ENCODE data around the gene RNF175.
A peak's percentile ranks its signal among the peaks of the same experiment; 100 is the strongest.

RNF175 gene

DNA sequence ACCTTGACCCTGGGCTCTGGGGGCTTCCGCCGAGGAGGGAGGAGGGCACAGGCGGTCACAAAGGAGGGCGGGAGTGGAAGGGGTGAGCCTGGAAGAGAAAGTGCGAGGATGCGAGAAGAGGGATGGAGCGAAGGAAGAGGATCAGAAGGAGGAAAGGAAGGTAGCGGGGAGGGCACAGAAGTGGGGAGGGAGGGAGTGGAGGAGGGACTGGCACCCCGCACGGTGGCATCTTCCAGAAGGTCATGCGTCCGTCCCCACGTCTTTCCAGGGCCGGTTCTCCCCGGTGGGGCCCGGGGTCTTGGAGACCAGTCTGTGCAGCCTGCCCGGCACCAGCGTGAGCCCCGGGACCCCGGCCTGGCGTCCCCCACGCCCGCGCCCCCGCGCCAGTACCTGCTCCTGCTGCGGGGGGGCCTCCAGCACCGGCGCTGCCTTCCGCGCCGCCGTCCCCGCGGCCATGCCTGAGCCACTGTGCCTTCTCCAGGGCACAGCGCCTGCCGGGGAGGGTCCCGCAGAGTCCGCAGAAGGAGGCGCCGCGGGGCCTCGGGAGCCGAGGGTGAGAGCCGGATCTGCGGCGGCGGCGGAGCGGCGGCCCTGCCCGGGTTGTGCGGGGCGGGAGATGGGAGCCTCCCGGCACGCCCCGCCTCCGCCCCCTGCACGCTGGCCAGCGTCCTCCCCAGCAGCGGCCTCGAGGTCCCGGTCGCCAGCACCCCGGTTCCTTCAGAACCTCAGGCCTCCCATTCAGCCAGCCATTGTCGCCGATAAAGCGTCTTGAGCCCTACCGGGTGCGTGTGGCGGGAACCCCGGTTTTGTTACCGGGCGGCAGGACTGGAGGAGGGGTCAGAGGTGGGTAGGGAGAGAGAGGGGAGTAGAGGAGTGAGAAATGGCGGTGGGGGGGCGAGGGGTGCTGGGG is at the start of gene RNF175:
RNF175 (minus strand) TSS at position 618 of the 910 bp plus-strand sequence; CDS start at position 456, 162 bp downstream.
- no peaks in the 10 kb centered on the region for H3K36me3 Mint-ChIP-seq
- H3K27ac Mint-ChIP-seq = peak within 1 kb of the TSS; percentile 83
- H3K9me3 Mint-ChIP-seq = no peaks in the 10 kb centered on the region
- peaks cover 58% of the 10 kb centered on the region for H3K4me1 Mint-ChIP-seq
- peaks cover 2% of the 10 kb centered on the region for H3K27me3 Mint-ChIP-seq
- peak within 1 kb of the TSS; percentile 77 for H3K4me3 Mint-ChIP-seq

DNA sequence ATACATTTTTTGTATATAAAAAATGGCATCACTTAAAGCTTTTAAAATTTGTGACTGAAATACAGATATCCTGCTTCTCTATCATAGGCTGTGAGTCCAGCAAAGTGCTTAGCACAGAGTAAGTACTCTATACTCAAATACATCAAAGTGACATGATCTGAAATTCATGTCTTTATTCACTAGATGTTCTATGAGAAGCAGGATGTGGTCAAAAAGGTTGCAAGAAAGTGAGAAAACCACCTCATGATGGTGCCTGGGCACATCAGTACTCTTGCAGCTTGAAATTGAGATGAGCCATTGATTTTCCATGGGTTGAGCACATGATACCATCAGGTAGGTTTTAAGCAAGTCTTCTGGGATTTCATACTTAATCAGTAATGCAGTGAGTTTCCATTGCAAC is 49.5 kb upstream of the RNF175 start:
- Mint-ChIP-seq H3K27me3 (no peaks in the 10 kb centered on the region), H3K4me1 (peaks cover 30% of the 10 kb centered on the region), H3K9me3 (no peaks in the 10 kb centered on the region), H3K4me3 (peak overlapping the region; percentile 40), H3K27ac (peak overlapping the region; percentile 75), H3K36me3 (no peaks in the 10 kb centered on the region)

DNA sequence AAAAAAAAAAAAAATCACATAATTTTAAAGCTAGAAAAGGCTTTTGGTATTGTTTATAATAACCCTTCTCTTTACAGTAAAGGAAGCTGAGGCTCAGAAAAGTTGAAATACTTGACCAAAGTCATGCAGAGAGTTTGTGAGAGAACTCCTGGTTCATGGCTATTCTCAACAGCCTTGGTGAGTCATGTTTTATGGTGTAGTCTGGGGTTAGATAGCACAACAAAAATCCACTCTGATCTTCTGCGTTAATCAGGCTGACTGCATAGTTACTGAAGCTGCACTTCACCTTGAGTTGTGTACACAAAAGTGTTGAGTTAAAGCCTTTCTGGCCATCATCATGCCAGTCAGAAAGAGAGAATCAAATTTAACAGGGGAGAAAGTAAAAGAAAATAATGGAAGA is 48.4 kb upstream of the RNF175 start:
- no peaks in the 10 kb centered on the region for H3K9me3 Mint-ChIP-seq
- no peak overlapping the region for H3K4me3 Mint-ChIP-seq
- peaks cover 30% of the 10 kb centered on the region for H3K4me1 Mint-ChIP-seq
- no peak overlapping the region for H3K27ac Mint-ChIP-seq
- H3K36me3 Mint-ChIP-seq = no peaks in the 10 kb centered on the region
- H3K27me3 Mint-ChIP-seq = no peaks in the 10 kb centered on the region

DNA sequence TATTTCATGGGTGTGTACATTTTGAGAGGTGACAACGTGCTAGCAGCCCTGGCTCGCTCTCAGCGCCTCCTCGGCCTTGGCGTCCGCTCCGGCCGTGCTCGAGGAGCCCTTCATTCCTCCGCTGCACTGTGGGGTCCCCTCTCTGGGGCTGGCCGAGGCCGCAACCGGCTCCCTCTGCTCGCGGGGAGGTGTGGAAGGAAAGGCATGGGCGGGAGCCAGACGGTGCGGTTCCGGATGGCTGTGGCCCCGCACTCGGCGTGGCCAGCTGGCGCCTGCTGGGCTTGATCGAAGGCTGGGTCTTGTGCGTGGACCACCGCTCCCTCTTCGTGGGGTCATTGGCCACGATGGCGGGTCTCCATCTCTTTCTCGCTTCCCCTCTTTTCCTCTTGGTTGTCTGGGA is 46.2 kb upstream of the RNF175 start:
- Mint-ChIP-seq H3K36me3 (no peaks in the 10 kb centered on the region), H3K27ac (no peak overlapping the region), H3K27me3 (no peaks in the 10 kb centered on the region), H3K4me3 (no peak overlapping the region), H3K9me3 (no peaks in the 10 kb centered on the region), H3K4me1 (peaks cover 30% of the 10 kb centered on the region)

DNA sequence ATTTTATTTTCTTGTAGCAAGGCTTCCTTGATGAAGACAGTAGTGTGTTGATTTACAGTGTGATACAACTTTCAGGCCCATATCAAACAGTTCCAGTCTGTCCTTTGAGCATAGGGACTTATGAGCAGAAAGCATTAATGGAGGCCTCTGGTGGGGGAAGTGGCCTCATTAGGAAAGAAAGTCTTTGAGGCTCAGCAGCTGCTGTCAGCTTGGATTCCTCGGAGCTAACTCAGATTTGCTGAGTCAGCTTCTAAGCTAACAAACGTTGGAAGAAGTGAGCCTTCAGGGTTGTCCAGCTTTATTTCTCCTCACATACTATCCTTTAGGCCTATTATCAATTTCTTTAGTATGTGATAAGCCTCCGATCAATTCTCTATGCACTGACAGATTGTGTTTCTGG is 44.9 kb upstream of the RNF175 start:
- no peaks in the 10 kb centered on the region for H3K9me3 Mint-ChIP-seq

DNA sequence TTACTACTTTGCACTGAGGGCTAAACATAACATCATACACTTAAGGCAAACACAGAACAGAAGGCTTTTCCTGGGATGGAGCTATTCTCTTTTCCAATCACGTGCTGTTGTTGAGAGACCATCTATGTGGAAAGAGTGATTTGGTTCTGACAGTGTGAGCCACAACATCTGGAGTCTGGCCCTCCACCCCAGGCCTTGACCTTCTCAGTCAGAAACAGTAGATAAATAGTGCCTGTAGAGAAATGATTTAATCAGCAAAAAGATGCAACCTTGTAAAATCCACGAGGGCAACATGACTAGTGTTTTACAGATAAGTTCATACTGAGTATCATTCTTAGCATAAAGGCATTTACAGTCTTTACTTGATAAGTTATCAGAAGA is 39.9 kb upstream of the RNF175 start:
- peaks cover 2% of the 10 kb centered on the region for H3K36me3 Mint-ChIP-seq
- no peak overlapping the region for H3K4me3 Mint-ChIP-seq
- H3K27ac Mint-ChIP-seq = no peak overlapping the region
- no peaks in the 10 kb centered on the region for H3K9me3 Mint-ChIP-seq
- peaks cover 10% of the 10 kb centered on the region for H3K27me3 Mint-ChIP-seq
- no peaks in the 10 kb centered on the region for H3K4me1 Mint-ChIP-seq

More for the DNA sequence above, 44.9 kb upstream of the RNF175 start:
- Mint-ChIP-seq H3K4me3 (no peak overlapping the region), H3K27ac (no peak overlapping the region), H3K4me1 (peaks cover 21% of the 10 kb centered on the region), H3K27me3 (no peaks in the 10 kb centered on the region), H3K36me3 (no peaks in the 10 kb centered on the region)

DNA sequence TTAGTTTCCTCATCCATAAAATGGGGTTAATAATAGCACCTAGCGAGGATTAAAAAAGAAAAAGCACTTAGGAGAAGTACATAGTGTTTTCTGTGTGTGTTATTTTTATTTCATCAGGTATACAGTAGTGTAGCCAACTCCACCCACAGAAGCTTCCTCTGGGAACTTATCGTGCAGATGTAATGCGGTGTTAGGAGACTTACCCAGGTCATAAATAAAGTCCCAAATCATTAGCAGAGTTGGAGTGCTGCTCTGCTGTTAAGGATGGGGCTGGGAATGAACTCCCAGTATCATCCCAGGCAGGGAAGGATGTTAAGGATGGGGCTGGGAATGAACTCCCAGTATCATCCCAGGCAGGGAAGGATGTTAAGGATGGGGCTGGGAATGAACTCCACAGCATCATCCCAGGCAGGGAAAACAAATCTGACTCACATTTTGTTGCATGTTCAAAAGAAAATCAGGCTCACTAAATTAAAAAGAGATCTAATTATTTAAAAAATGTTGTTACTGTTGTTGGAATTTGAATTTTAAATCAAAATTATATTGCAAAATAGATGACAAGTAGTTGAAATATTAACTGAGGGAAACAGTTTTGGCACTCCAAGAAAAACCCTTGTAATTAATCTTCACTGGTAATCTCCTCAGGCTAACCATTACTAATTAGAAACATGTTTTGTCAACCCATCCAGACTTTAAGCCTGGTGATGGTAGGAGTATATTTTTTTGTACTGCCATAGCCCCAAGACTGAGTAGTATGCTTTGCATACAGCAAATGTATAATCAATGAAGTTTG is 39.3 kb upstream of the RNF175 start:
- Mint-ChIP-seq H3K9me3 (no peaks in the 10 kb centered on the region), H3K4me3 (no peak overlapping the region), H3K36me3 (peaks cover 2% of the 10 kb centered on the region), H3K4me1 (no peaks in the 10 kb centered on the region), H3K27me3 (peaks cover 16% of the 10 kb centered on the region), H3K27ac (no peak overlapping the region)

DNA sequence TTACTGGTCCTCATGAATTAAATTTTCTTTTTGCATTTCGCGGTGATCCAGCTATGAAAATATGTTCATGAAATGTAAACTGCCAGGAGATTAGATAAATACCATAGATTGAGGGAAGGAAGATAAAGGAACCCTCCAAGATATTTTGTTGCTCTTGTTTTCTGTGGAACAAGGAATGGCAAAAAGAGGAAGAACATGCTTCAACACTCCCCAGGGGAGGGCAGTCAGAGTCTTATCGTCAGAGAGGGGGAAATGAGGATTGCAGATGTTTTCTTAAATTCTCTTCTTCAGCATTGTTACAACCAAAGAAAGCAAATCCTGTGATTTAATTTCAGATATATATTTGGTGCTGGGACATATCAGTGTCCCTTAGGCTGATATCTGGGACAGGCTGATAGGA is 38.6 kb upstream of the RNF175 start:
- Mint-ChIP-seq H3K27me3 (peaks cover 19% of the 10 kb centered on the region), H3K9me3 (no peaks in the 10 kb centered on the region), H3K4me3 (no peak overlapping the region), H3K4me1 (no peaks in the 10 kb centered on the region), H3K36me3 (peaks cover 2% of the 10 kb centered on the region), H3K27ac (no peak overlapping the region)

DNA sequence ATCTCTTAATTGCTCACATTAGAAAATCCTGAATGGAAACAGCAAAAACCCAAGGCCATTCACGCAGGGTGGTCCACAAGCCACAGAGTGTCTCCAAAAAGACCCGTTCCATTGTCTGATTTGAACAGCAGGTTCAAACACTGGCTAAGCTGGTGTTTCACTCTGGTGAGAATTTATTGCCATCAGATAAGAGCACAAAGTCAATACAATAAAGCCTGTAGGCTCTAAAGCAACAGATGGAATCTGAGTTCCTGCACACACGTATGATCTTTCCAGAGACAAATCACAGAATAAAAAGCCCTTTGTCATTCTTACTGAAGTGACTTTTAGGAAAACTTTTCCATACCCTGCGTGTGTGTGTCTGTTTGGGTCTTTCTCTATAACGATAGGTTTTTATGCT is 34.2 kb upstream of the RNF175 start:
- peaks cover 42% of the 10 kb centered on the region for H3K27me3 Mint-ChIP-seq
- H3K27ac Mint-ChIP-seq = peak overlapping the region; percentile 31
- H3K9me3 Mint-ChIP-seq = no peaks in the 10 kb centered on the region
- no peak overlapping the region for H3K4me3 Mint-ChIP-seq
- H3K4me1 Mint-ChIP-seq = peaks cover 30% of the 10 kb centered on the region
- peaks cover 2% of the 10 kb centered on the region for H3K36me3 Mint-ChIP-seq

DNA sequence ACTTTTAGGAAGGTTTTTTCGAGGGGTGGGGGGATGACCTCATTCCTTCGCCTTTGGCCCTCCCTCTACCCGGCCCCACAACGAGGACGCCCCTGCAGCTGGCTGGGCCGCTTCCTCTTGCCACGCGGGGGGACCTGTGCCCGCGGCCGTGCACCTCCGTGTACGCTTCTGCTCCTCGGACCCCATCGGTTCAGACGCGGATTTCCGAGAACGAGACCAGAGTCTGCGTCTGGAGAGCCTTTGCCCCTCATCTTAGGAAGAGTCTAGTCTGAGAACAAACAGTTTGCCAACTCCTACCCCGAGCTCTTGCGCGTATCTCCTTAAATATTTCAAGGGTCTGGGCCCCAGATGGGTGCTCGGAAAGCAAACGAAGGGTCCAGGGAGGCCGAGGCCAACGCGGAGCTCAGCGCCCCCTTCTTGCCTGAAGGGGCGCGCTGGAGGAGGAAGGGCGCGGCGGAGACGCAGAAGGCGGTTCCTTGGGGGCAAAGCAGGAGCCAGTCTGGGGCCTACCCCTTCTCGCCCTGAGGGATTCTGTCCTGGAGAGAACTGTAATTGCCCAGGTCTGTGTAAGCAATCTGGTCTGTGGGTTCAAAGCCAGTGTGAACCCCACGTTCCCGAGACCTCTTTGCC is 32.9 kb upstream of the RNF175 start:
- peak overlapping the region; percentile 79 for H3K4me3 Mint-ChIP-seq
- peaks cover 39% of the 10 kb centered on the region for H3K4me1 Mint-ChIP-seq
- H3K27me3 Mint-ChIP-seq = peaks cover 51% of the 10 kb centered on the region
- peak overlapping the region; percentile 35 for H3K27ac Mint-ChIP-seq
- peaks cover 2% of the 10 kb centered on the region for H3K36me3 Mint-ChIP-seq
- no peaks in the 10 kb centered on the region for H3K9me3 Mint-ChIP-seq

DNA sequence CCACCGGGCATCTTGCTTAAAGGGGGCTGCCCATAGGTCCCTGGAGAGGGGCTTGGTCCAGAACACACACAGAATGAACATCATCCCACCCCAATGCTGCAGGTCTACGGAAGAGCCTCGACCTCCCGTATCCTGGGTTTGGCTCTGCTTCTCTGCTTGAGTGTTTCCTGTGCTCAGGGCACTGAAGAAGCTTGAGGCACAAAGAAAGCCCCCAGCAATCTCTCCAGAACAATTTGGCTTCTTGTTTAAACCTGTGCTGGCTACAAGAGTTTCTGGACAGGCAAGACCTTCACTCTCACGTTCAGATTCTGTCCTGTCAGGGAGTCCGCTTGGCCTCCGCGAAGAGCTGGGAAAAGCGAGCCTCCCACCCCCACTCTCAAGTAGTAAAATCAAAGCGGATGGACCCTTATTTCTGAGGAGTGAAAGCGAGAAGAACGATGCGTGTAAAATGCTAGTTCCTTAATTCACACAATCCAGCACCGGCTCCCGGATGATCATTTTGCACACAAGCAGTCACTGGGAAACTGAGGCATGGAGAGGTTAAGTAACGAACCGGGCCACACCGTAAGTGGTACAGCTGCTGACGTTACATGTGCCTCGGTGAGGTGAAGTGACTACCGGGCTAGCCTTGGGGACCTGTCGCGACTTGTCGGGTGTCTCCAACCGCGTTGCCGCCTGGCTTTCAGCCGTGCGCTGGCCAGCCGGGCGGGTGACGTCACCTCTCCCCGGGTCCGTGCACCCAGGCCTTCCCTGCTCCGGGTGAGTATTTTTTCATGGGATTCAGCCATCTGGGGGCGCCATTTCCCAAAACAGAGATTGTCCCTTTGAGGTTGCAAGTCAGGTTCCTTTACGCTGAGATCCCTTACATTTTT is 32.2 kb upstream of the RNF175 start:
- H3K27ac Mint-ChIP-seq = peak overlapping the region; percentile 17
- peaks cover 41% of the 10 kb centered on the region for H3K4me1 Mint-ChIP-seq
- H3K9me3 Mint-ChIP-seq = no peaks in the 10 kb centered on the region
- peaks cover 2% of the 10 kb centered on the region for H3K36me3 Mint-ChIP-seq
- peaks cover 56% of the 10 kb centered on the region for H3K27me3 Mint-ChIP-seq
- H3K4me3 Mint-ChIP-seq = peak overlapping the region; percentile 79

DNA sequence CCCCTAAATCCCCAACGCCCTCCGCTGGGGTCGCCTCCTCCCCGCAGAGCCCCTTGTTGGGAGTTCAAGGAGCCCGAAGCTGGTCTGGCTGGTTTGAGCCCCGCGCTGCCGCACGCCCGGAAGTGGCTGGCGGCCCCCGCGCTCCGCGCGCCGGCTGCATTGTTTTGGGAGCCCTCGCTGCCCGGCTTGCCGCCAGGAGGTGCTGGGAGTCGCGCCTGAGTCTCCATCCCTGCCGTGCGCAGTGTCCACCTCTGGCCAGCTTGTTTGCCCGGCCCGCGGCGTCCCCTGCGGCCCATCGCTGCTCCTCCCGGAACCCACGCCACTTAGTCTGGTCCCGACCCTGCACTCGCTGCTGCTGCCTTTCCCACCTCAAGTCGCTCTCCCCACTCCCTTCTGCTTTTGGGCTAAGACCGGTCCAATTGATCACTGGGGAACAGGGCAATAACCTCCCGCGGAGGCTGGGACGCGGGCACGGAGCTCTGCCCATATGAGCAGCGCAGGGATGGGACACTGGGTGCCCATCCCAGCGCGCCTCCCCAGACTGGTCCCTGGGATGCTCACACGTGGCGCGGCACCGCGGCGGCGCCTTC is 31.2 kb upstream of the RNF175 start:
- peaks cover 41% of the 10 kb centered on the region for H3K4me1 Mint-ChIP-seq
- H3K27me3 Mint-ChIP-seq = peaks cover 59% of the 10 kb centered on the region
- H3K4me3 Mint-ChIP-seq = peak overlapping the region; percentile 79
- H3K9me3 Mint-ChIP-seq = no peaks in the 10 kb centered on the region
- H3K27ac Mint-ChIP-seq = no peak overlapping the region
- H3K36me3 Mint-ChIP-seq = peaks cover 2% of the 10 kb centered on the region

DNA sequence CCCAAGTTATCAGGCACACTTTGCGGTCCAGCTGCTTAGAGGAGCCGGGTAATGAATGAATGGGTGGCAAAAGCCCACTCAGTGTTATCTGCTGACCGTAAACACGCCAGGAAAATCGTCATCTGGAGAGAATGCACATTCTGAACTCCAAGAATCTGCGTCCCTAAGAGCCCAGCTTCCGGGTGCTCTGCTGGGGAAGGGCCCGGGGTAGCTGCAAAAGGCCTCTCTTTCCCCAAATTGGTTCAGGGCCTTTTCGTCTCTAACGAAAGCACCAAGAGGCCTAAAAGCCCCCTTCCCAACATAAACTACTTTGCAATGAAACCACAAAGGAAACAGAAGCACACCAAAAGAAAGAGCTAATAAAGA is 30.7 kb upstream of the RNF175 start:
- Mint-ChIP-seq H3K4me1 (peaks cover 41% of the 10 kb centered on the region), H3K27me3 (peaks cover 59% of the 10 kb centered on the region), H3K36me3 (peaks cover 2% of the 10 kb centered on the region), H3K4me3 (peak overlapping the region; percentile 38), H3K27ac (no peak overlapping the region), H3K9me3 (no peaks in the 10 kb centered on the region)

DNA sequence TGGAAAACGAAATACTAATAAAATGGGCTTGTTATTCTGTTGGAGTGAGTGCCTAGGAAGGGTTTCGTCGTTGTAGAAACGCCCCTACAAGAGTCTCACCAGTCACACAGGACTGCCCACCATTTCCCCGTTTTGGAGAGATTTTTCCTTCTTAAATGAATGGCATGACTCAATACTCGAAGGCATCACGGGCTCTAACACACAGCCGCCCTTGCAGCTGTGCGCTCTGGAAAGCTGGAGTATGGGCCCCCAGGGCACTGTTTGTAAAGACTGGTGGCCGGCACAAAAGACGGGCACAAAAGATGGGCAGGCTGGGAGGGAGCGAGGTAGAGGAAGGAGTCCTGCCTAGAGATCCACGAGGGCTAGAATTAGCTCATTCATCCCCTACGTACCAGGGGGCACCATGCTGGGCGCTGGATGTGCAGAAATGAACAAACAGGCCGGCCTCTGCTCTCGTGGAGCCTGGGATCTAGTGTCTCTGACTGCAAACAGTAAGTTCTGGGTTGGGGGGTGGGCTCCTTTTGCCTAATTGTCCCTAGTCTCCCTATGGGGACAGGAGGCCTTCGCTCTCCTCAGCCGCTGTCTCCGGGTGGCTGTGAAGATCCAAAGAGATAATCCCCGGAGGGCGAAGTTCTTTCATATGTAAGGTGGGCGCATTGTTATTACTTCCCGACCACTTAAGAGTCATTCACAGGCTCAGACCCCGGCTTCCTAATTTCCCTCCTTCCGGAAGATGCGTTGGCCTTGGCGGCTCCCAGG is 30.1 kb upstream of the RNF175 start:
- no peak overlapping the region for H3K27ac Mint-ChIP-seq
- H3K9me3 Mint-ChIP-seq = no peaks in the 10 kb centered on the region
- peaks cover 56% of the 10 kb centered on the region for H3K27me3 Mint-ChIP-seq
- H3K36me3 Mint-ChIP-seq = no peaks in the 10 kb centered on the region
- peaks cover 41% of the 10 kb centered on the region for H3K4me1 Mint-ChIP-seq
- H3K4me3 Mint-ChIP-seq = peak overlapping the region; percentile 38
